GM18861 (cell line): ENCODE results near the gene P2RY14.

Source experiments
- ATAC-seq: cut with Tn5 transposase; IDR thresholded peaks from one replicate; pipeline ENCODE4 v1.9.1; 2021; ENCODE audit not compliant: unreplicated experiment

The P2RY14 gene

GRCh38 chr3:151303751-151304150, 25.4 kb upstream of the P2RY14 start:
- ATAC-seq = no peak

GRCh38 chr3:151301787-151302186, 23.4 kb upstream of the P2RY14 start:
- ATAC-seq = no peak

- no peak for ATAC-seq
Measured at GRCh38 chr3:151300539-151300938, 22.2 kb upstream of the P2RY14 start.

GRCh38 chr3:151299006-151299405, 20.7 kb upstream of the P2RY14 start:
- no peak for ATAC-seq

GRCh38 chr3:151297429-151297828, 19.1 kb upstream of the P2RY14 start:
- ATAC-seq = no peak

- no peak for ATAC-seq
Measured at GRCh38 chr3:151296226-151296625, 17.9 kb upstream of the P2RY14 start.

GRCh38 chr3:151293127-151293526, 14.8 kb upstream of the P2RY14 start:
- no peak for ATAC-seq

- no peak for ATAC-seq
Measured at GRCh38 chr3:151290673-151291072, 12.3 kb upstream of the P2RY14 start.

GRCh38 chr3:151289445-151289844, 11.1 kb upstream of the P2RY14 start:
- ATAC-seq = no peak

- no peak for ATAC-seq
Measured at GRCh38 chr3:151285940-151286339, 7.6 kb upstream of the P2RY14 start.

GRCh38 chr3:151283907-151284461, 5.6 kb upstream of the P2RY14 start:
- ATAC-seq = no peak

GRCh38 chr3:151283387-151283786, 5.0 kb upstream of the P2RY14 start:
- no peak for ATAC-seq

- peak; percentile 64 for ATAC-seq
Measured at GRCh38 chr3:151282921-151283320, 4.6 kb upstream of the P2RY14 start.

GRCh38 chr3:151281671-151282324, 3.5 kb upstream of the P2RY14 start:
- ATAC-seq = no peak

- peak; percentile 54 for ATAC-seq
Measured at GRCh38 chr3:151276687-151277042, 1.7 kb downstream of the P2RY14 start.

- peak; percentile 3 for ATAC-seq
Measured at GRCh38 chr3:151276038-151276686, 2.2 kb downstream of the P2RY14 start.

- no peak for ATAC-seq
Measured at GRCh38 chr3:151275091-151275490, 3.3 kb downstream of the P2RY14 start.

- ATAC-seq = no peak
Measured at GRCh38 chr3:151269631-151270030, 8.7 kb downstream of the P2RY14 start.

GRCh38 chr3:151268267-151269235, 9.8 kb downstream of the P2RY14 start:
- ATAC-seq = peak; percentile 40

GRCh38 chr3:151267066-151267465, 11.3 kb downstream of the P2RY14 start:
- no peak for ATAC-seq

GRCh38 chr3:151265866-151266265, 12.5 kb downstream of the P2RY14 start:
- ATAC-seq = peak; percentile 96
